Liver (tissue), 9 donors: Measurements from ENCODE around the gene VDAC2. TPM values are rescaled to one million over a fixed set of nuclear protein-coding genes. Genes with fewer than 3 reads are reported as not detected.

Source experiments
- DNase-seq: peaks from one replicate; pipeline ENCODE4 v3.0.0-alpha.2; 2017; ENCODE audit warnings: low spot score
- H3K27ac ChIP-seq, 2 donors: one replicate each; pipeline ENCODE4 v1.7.0; 2013; ENCODE audit warnings: inconsistent platforms in 2 of 2, low read length in 2 of 2, control low read depth in 1 of 2, low read depth in 1 of 2, mild to moderate bottlenecking in 1 of 2
- H3K27me3 ChIP-seq, 4 donors: one replicate each; pipeline versions ENCODE4 v1.6.1 to v1.7.0; 2013; ENCODE audit warnings: low read length in 3 of 4, inconsistent platforms in 1 of 4, mild to moderate bottlenecking in 1 of 4, moderate library complexity in 1 of 4; ENCODE audit not compliant: control insufficient read depth in 4 of 4, insufficient read depth in 4 of 4
- H3K36me3 ChIP-seq, 4 donors: one replicate each; pipeline versions ENCODE4 v1.6.1 to v1.7.0; 2013; ENCODE audit warnings: low read length in 3 of 4, mild to moderate bottlenecking in 3 of 4, low read depth in 1 of 4, moderate library complexity in 1 of 4; ENCODE audit not compliant: control insufficient read depth in 4 of 4, insufficient read depth in 3 of 4
- H3K4me1 ChIP-seq, 4 donors: one replicate each; pipeline versions ENCODE4 v1.6.1 to v1.7.0; 2013; ENCODE audit warnings: low read length in 3 of 4, mild to moderate bottlenecking in 3 of 4, moderate library complexity in 1 of 4; ENCODE audit not compliant: control insufficient read depth in 4 of 4, insufficient read depth in 4 of 4
- H3K4me3 ChIP-seq, 3 donors: one replicate each; pipeline versions ENCODE4 v1.6.1 to v1.7.0; 2013; ENCODE audit warnings: low read length in 3 of 3, control low read depth in 1 of 3, low read depth in 1 of 3, mild to moderate bottlenecking in 1 of 3
- H3K9ac ChIP-seq, 2 donors: one replicate each; pipeline ENCODE4 v1.7.0; 2013; ENCODE audit warnings: low read length in 2 of 2, mild to moderate bottlenecking in 2 of 2, moderate library complexity in 2 of 2, control low read depth in 1 of 2, low read depth in 1 of 2
- H3K9me3 ChIP-seq, 4 donors: one replicate each; pipeline versions ENCODE4 v1.6.1 to v1.7.0; 2013; ENCODE audit warnings: low read length in 3 of 4; ENCODE audit not compliant: control insufficient read depth in 4 of 4
- ATF3 ChIP-seq: IDR thresholded peaks from 2 replicates; pipeline ENCODE4 v1.6.1; 2016; ENCODE audit warnings: antibody characterized with exemption
- EGR1 ChIP-seq, 2 donors: IDR thresholded peaks; 2 replicates each; pipeline ENCODE4 v1.6.1; 2016 to 2018; ENCODE audit warnings: antibody characterized with exemption in 2 of 2, low read depth in 2 of 2
- FOXA2 ChIP-seq: IDR thresholded peaks from 2 replicates; pipeline ENCODE4 v1.6.1; 2016; ENCODE audit warnings: antibody characterized with exemption
- HNF4G ChIP-seq: IDR thresholded peaks from 2 replicates; pipeline ENCODE4 v1.6.1; 2016; ENCODE audit warnings: antibody characterized with exemption
- JUND ChIP-seq, 2 donors: IDR thresholded peaks; 2 replicates each; pipeline ENCODE4 v1.6.1; 2016; ENCODE audit warnings: antibody characterized with exemption in 2 of 2
- NR2F2 ChIP-seq: IDR thresholded peaks from 2 replicates; pipeline ENCODE4 v1.6.1; 2016; ENCODE audit warnings: antibody characterized with exemption
- RAD21 ChIP-seq, 2 donors: IDR thresholded peaks; 2 replicates each; pipeline ENCODE4 v1.6.1; 2016; ENCODE audit warnings: antibody characterized with exemption in 2 of 2, mild to moderate bottlenecking in 2 of 2
- REST ChIP-seq: IDR thresholded peaks from 2 replicates; pipeline ENCODE4 v1.6.1; 2016; ENCODE audit warnings: antibody characterized with exemption, mild to moderate bottlenecking
- SP1 ChIP-seq: IDR thresholded peaks from 2 replicates; pipeline ENCODE4 v1.6.1; 2018; ENCODE audit warnings: antibody characterized with exemption, mild to moderate bottlenecking
- ZBTB33 ChIP-seq: IDR thresholded peaks from 2 replicates; pipeline ENCODE4 v1.6.1; 2016; ENCODE audit warnings: antibody characterized with exemption
- WGBS: extraction: QIAGEN DNeasy Blood & Tissue Kit; methylation state at CpG from one replicate; pipeline ENCODE4 v1.1.7; 2013; 5-methylcytosine and 5-hydroxymethylcytosine counted together
- polyA plus RNA-seq, 2 donors: library from polyadenylated mRNA; stranded (reverse) in 1 of 2; unstranded in 1 of 2; fragments of 200-250 nt in 1 of 2; fragments of >200 nt in 1 of 2; fragmentation: Nextera tagmentation in 1 of 2; extraction: Ambion mirVana in 1 of 2; gene quantifications; one replicate each; pipeline versions ENCODE4 v1.2.1 to v1.2.3, GENCODE V29; 2013 to 2015
- total RNA-seq, 2 donors: library from RNA; depleted of rRNA; stranded (reverse); fragments of >200 nt; gene quantifications; one replicate each; pipeline ENCODE4 v1.2.3, GENCODE V29; 2014
- TF ChIP-seq, protein P1 (sequence below): fragments of 150-350 bp; IDR thresholded peaks from 2 replicates; pipeline ENCODE4 v1.5.1; 2017; ENCODE audit warnings: improper control_type of control experiment, low read depth, low read length; ENCODE audit not compliant: missing input control
- TF ChIP-seq, protein P2 (sequence below): IDR thresholded peaks from 2 replicates; pipeline ENCODE4 v1.6.1; 2016; ENCODE audit warnings: antibody characterized with exemption
- donor health status: healthy.
- donor health status: healthy.
- donor health status: healthy.
- donor health status: healthy.
- donor health status: healthy.

VDAC2 gene
- total and polyA plus RNA-seq, 4 donors = 41.3 to 67.1 (median 52.5) TPM

- no peak for TF ChIP-seq REST
- no peak for TF ChIP-seq FOXA2
- no peak for TF ChIP-seq RAD21 (IDR thresholded peaks at IDR 0.05)
Measured at GRCh38 chr10:75239096-75239790, 28.6 kb downstream of the VDAC2 start (continued).

DNA sequence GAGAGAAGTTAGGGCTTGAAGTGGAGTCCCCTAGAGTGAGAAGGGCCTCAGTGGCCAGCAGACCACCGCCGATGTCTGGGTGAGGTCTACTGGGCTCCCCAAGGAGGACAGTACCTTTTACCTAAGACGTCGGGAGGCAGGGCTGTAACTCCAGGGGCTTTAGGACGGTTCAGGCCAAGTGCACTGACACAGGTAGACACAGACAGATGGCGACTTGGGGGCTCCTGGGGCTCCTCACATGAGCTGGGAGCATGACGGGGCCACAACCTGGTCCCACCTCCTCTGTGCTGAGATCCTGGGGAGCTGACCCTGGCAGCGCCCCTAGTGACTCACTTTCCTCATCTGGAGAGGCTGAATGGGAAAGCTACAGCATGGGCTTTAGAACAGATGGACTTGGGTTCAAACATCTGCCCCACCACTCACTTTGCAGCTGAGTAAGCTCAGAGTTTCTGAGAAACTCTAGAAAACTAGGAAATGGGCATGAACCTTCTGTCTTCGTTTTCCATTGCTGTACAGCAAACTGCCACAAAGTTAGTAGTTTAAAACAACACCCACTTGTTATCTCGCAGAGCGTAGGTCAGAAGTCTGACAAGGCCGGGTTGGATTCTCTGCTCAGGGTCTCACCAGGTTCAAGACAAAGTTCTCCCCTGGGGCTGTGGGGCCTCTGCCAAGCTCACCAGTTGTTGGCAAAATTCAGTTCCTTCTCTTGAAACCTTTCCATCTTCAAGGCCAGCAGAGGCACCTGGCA, 29.9 kb downstream of the VDAC2 start:
- Histone ChIP-seq H3K27me3 (no peaks in the 10 kb centered on the region), H3K27ac (no peak overlapping the region), H3K36me3 (no peaks in the 10 kb centered on the region), H3K9me3 (no peaks in the 10 kb centered on the region), H3K9ac (no peak overlapping the region), H3K4me1 (peaks cover 2 to 32% (median 21%) of the 10 kb centered on the region in 4 donors), H3K4me3 (no peak overlapping the region)
- TF ChIP-seq, protein P1, sequence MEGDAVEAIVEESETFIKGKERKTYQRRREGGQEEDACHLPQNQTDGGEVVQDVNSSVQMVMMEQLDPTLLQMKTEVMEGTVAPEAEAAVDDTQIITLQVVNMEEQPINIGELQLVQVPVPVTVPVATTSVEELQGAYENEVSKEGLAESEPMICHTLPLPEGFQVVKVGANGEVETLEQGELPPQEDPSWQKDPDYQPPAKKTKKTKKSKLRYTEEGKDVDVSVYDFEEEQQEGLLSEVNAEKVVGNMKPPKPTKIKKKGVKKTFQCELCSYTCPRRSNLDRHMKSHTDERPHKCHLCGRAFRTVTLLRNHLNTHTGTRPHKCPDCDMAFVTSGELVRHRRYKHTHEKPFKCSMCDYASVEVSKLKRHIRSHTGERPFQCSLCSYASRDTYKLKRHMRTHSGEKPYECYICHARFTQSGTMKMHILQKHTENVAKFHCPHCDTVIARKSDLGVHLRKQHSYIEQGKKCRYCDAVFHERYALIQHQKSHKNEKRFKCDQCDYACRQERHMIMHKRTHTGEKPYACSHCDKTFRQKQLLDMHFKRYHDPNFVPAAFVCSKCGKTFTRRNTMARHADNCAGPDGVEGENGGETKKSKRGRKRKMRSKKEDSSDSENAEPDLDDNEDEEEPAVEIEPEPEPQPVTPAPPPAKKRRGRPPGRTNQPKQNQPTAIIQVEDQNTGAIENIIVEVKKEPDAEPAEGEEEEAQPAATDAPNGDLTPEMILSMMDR = no peak
- DNase-seq = no peak
- 92% methylated on average over 12 of the region's 12 CpGs for WGBS

DNA sequence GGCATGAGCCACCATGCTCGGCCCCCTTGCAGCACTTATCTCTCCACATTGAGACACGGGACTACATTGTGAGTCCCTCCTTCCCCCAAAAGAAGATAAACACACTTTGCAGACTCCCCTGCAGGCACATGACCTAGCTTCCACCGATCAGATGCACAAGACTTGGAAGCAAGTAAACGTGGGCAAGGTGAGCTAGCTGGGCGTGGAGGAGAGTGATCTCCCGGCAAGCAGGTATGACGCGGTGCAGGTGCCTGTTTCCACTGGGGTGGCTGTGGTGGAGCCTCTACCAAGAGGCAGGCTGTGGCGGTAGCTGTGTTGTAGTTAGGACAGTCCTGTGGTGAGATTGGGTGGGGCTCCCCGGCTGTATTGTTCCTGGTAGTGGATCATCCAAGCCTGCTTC, 32.8 kb downstream of the VDAC2 start:
- 87% methylated on average over 10 of the region's 10 CpGs for WGBS
- Histone ChIP-seq H3K27me3 (no peaks in the 10 kb centered on the region), H3K4me1 (peaks cover 4 to 25% (median 21%) of the 10 kb centered on the region in 4 donors), H3K27ac (no peak overlapping the region), H3K9me3 (no peaks in the 10 kb centered on the region), H3K9ac (no peak overlapping the region), H3K36me3 (no peaks in the 10 kb centered on the region), H3K4me3 (no peak overlapping the region)
- TF ChIP-seq ATF3 (no peak), FOXA2 (no peak), JUND (IDR thresholded peaks at IDR 0.05) (no peak), ZBTB33 (no peak), SP1 (no peak), RAD21 (IDR thresholded peaks at IDR 0.05) (no peak), HNF4G (no peak), EGR1 (IDR thresholded peaks at IDR 0.05; ENCODE audit: low read depth in 2 of 2) (no peak), NR2F2 (no peak)
- TF ChIP-seq, protein P2, sequence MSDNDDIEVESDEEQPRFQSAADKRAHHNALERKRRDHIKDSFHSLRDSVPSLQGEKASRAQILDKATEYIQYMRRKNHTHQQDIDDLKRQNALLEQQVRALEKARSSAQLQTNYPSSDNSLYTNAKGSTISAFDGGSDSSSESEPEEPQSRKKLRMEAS = no peak
- no peak for DNase-seq
